Dendritic cell treated with granulocyte-macrophage colony-stimulating factor and Interleukin-4, amounts not matched to agents 40 ng/mL and 50 ng/mL, for 4 days (primary cell): ENCODE data around the gene SMKR1.

ENCODE experiments used
- H3K27ac Mint-ChIP-seq: one replicate; pipeline ENCODE4 v1.8.0; 2022; ENCODE audit warnings: mild to moderate bottlenecking, mixed read lengths
- H3K27me3 Mint-ChIP-seq: one replicate; pipeline ENCODE4 v1.8.0; 2022; ENCODE audit warnings: mild to moderate bottlenecking, mixed read lengths
- H3K36me3 Mint-ChIP-seq: one replicate; pipeline ENCODE4 v1.8.0; 2022; ENCODE audit warnings: low read depth, mixed read lengths
- H3K4me1 Mint-ChIP-seq: one replicate; pipeline ENCODE4 v1.8.0; 2022; ENCODE audit warnings: low read depth, mixed read lengths
- H3K4me3 Mint-ChIP-seq: one replicate; pipeline ENCODE4 v1.8.0; 2022; ENCODE audit warnings: mild to moderate bottlenecking, moderate library complexity, mixed read lengths
- H3K9me3 Mint-ChIP-seq: one replicate; pipeline ENCODE4 v1.8.0; 2022; ENCODE audit warnings: mixed read lengths
- intact Hi-C: fragments of 100-400 bp; cut with micrococcal nuclease; formaldehyde crosslinking; loops from one replicate; pipeline ENCODE4 v1.15.0; 2022

Gene SMKR1

DNA sequence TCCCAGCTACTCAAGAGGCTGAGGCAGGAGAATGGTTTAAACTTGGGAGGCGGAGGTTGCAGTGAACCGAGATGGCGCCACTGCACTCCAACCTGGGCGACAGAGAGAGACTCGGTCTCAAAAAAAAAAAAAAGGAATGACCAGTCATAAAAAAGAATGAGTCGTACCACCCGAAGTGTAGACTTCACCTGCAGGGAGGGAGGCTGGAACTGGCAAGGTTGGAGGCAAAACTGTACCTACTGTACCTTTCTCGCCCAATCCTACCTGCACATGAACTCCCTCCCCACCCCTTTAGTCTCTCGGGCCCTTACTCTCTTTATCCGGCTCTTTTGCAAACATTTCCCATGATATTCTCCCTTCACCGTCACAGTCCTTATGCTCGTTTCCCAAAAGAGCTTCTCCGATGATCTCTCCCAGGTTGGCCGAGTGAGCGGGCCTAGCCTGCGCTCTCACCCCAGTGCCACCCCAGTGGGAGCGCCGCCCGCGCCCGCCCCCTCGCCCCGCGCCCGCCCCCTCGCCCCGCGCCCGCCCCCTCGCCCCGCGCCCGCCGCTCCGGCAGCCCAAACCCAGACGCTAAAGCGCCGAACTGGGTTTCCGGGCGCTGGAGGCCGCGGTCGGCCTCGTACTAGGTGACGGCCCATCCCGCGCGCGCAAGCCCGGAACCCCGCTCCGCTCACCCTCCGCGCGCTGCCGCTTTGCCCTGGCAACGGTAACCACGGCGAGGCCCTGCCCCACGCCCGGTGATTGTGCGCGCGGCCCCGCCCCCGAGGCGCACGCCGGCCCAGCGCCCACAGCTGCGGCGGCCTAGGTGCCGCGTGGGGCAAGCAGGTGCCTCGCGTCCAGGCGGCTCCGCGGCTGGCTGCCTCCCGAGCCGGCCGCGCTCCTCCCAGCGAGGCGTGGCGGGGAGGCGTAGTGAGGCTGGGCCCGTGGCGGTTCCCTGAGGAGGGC, at the start of gene SMKR1:
TSS of gene SMKR1 (plus strand) at position 772 of the 948 bp plus-strand sequence. CDS start 294 bp downstream, outside the sequence.
- intact Hi-C loops, result loop anchor here (10.0 kb wide), 1 partner anchor 113 kb away; the partner anchor contains the start of gene NRF1
- no peaks in the 10 kb centered on the region for H3K9me3 Mint-ChIP-seq
- no peaks in the 10 kb centered on the region for H3K36me3 Mint-ChIP-seq
- H3K27ac Mint-ChIP-seq, result no peak within 1 kb of the TSS
- H3K27me3 Mint-ChIP-seq, result peaks cover 52% of the 10 kb centered on the region
- peaks cover 21% of the 10 kb centered on the region for H3K4me1 Mint-ChIP-seq
- peak within 1 kb of the TSS; percentile 66 for H3K4me3 Mint-ChIP-seq

DNA sequence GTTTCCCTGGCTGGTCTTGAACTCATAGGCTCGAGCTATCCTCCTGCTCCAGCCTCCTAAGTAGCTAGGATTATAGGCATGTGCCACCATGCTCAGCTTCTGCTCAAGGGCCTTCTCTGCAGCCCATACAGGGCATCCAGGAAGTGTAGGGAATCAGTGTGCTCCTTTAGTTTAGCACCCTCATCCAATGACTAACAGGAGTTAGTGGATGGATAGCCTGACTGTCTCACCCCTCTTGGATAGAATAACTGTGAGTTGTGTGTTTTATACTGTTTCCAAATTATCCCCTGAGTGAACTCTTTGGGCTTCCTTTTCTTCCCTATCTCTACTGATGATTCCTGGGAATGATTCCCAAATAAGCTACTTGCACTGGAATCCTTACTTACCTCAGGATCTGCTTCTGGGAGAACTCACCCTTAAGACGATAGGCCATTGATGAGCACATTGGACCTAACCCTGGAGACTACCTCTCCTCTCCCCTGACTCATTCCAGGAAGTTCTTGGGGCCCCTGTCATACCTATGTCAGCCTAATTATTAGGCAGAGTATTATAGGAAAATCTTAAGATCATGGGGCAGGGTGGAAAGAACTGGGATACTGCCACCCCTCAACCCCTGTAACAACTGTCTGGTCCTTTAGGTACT, 49.6 kb upstream of the SMKR1 start:
- Mint-ChIP-seq H3K9me3 (peaks cover 13% of the 10 kb centered on the region), H3K4me1 (no peaks in the 10 kb centered on the region), H3K4me3 (no peak overlapping the region), H3K36me3 (peaks cover 6% of the 10 kb centered on the region), H3K27me3 (no peaks in the 10 kb centered on the region), H3K27ac (no peak overlapping the region)
- intact Hi-C loops, result no loop called here

DNA sequence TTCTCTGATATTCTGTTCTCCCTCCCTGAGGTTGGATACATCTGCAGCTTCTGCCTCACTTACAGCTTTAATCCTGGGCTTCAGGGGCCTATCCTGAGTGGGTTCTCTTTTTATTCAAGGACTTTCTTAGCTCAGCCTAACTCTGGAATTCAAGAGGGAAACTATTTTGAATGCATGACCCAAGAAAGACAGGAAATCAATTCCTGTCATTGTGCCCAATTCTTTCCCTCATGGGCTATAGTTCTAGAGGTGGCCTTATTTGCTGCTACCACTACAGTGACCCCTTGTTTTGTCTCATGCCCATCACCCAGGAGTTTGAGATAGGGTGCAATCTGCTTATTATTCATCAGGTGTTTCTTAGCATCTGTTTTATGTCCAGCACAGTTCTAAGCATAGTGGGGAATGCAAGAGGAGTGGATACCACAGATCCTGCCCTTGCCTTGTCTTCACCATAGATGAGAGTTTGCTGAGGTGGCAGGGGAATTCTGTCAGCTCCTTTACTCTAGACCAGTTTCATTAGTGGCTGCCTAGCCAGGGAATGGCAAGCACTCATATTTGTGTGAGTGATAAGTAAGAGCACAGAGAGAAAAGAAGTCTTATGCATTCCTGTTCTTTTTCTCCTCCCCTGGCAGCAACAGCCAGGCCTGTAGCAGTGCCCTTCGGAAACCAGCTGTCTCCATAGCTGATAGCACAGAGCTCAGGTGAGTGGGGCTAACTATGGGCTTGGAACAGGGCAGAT, 48.7 kb upstream of the SMKR1 start:
- peaks cover 5% of the 10 kb centered on the region for H3K36me3 Mint-ChIP-seq
- no peak overlapping the region for H3K4me3 Mint-ChIP-seq
- intact Hi-C loops, result no loop called here
- H3K9me3 Mint-ChIP-seq, result peaks cover 8% of the 10 kb centered on the region
- H3K27me3 Mint-ChIP-seq, result no peaks in the 10 kb centered on the region
- H3K27ac Mint-ChIP-seq, result no peak overlapping the region
- H3K4me1 Mint-ChIP-seq, result no peaks in the 10 kb centered on the region

DNA sequence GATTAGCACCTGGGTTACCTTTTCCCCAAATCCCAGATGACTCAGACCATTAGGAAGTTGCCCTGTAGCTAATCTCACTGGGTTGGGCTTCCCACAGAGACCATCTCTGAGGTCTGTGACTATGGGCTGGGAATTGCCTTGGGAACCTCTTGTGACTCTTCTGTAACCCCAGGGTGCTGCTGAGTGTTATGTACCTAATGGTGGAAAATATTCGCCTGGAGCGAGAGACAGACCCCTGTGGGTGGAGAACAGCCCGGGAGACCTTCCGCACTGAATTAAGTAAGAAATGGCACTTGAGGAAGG, 48.1 kb upstream of the SMKR1 start:
- Mint-ChIP-seq H3K27ac (no peak overlapping the region), H3K4me1 (no peaks in the 10 kb centered on the region), H3K4me3 (no peak overlapping the region), H3K27me3 (no peaks in the 10 kb centered on the region), H3K36me3 (no peaks in the 10 kb centered on the region), H3K9me3 (peaks cover 3% of the 10 kb centered on the region)
- intact Hi-C loops, result no loop called here

DNA sequence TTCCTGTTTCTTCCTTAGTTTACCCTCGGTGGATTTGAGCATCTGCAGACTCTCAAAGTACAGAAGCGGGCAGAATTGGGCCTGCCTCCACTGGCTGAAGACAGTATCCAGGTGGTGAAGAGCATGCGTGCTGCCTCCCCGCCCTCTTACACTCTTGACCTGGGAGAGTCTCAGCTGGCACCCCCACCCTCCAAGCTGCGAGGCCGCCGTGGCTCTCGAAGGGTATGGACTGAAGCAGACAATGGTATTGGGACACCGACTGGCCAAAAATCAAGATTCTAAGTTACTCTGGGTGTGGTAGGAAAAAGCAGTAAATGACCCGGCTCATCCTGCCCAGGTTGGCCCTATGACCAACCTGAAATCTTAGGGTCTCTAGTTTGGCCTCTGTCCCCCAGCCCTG, 45.9 kb upstream of the SMKR1 start:
- intact Hi-C loops, result no loop called here
- H3K9me3 Mint-ChIP-seq, result no peaks in the 10 kb centered on the region
- H3K36me3 Mint-ChIP-seq, result no peaks in the 10 kb centered on the region
- H3K4me3 Mint-ChIP-seq, result no peak overlapping the region
- no peaks in the 10 kb centered on the region for H3K4me1 Mint-ChIP-seq
- no peak overlapping the region for H3K27ac Mint-ChIP-seq
- H3K27me3 Mint-ChIP-seq, result no peaks in the 10 kb centered on the region

DNA sequence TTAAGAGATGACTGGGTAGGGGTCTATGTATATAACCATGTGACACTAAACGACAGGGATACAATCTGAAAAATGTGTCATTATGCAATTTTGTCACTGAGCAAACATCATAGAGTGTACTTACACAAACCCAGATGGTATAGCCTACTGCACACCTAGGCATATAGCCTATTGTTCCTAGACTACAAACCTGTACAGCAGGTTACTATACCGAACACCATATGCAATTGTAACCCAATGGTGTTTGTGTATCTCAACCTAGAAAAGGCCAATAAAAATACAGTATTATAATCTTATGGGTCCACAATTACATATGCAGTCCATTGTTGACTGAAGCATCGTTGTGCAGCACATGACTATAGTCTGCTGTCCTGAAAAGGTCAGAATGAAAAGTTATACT, 45.2 kb upstream of the SMKR1 start:
- Mint-ChIP-seq H3K27ac (no peak overlapping the region), H3K27me3 (no peaks in the 10 kb centered on the region), H3K9me3 (no peaks in the 10 kb centered on the region), H3K36me3 (no peaks in the 10 kb centered on the region), H3K4me3 (no peak overlapping the region), H3K4me1 (no peaks in the 10 kb centered on the region)
- intact Hi-C loops, result no loop called here

DNA sequence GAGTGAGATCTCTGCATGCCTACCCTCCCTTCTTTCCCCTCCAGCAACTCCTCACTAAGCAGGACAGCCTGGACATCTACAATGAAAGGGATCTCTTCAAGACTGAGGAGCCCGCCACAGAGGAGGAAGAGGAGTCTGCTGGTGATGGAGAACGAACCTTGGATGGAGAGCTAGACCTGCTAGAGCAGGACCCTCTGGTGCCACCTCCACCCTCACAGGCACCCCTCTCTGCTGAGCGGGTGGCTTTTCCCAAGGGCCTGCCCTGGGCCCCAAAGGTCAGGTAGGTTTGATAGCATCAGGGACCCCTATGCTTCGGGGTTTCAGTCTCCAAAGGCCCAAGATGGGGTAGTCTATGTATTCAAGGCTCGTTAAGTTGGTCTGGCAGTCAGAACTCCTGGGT, 44.2 kb upstream of the SMKR1 start:
- H3K27me3 Mint-ChIP-seq, result no peaks in the 10 kb centered on the region
- H3K27ac Mint-ChIP-seq, result no peak overlapping the region
- no peaks in the 10 kb centered on the region for H3K9me3 Mint-ChIP-seq
- no peaks in the 10 kb centered on the region for H3K36me3 Mint-ChIP-seq
- H3K4me1 Mint-ChIP-seq, result no peaks in the 10 kb centered on the region
- intact Hi-C loops, result no loop called here
- no peak overlapping the region for H3K4me3 Mint-ChIP-seq

DNA sequence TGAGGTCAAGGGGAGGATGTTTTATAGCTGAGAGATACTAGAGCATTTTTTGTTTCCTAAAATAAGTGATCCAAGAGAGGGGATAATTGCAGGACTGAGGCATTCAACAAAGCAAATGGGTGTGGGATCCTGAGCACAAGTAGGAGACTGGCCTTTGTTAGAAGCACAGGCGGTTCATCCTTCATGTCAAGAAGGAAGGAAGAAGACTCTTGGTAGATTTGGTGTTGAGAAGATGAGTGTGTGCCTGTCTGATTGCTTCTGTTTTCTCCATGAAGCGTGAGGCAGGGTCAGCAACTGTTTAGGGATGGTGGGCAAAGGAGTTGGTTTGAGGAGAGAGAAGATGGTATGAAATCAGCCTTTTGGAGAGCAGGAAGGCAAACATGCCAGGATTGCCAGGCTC, 40.5 kb upstream of the SMKR1 start:
- intact Hi-C loops, result no loop called here
- no peaks in the 10 kb centered on the region for H3K36me3 Mint-ChIP-seq
- H3K9me3 Mint-ChIP-seq, result no peaks in the 10 kb centered on the region
- peaks cover 4% of the 10 kb centered on the region for H3K27me3 Mint-ChIP-seq
- H3K4me3 Mint-ChIP-seq, result no peak overlapping the region
- no peak overlapping the region for H3K27ac Mint-ChIP-seq
- no peaks in the 10 kb centered on the region for H3K4me1 Mint-ChIP-seq

GRCh38 chr7:129462420-129462819, 39.9 kb upstream of the SMKR1 start:
- no peaks in the 10 kb centered on the region for H3K4me1 Mint-ChIP-seq
- no peak overlapping the region for H3K4me3 Mint-ChIP-seq
- no peak overlapping the region for H3K27ac Mint-ChIP-seq
- intact Hi-C loops, result no loop called here
- peaks cover 4% of the 10 kb centered on the region for H3K27me3 Mint-ChIP-seq
- no peaks in the 10 kb centered on the region for H3K9me3 Mint-ChIP-seq
- H3K36me3 Mint-ChIP-seq, result no peaks in the 10 kb centered on the region

GRCh38 chr7:129464194-129464593, 38.1 kb upstream of the SMKR1 start:
- H3K4me3 Mint-ChIP-seq, result no peak overlapping the region
- H3K9me3 Mint-ChIP-seq, result no peaks in the 10 kb centered on the region
- no peaks in the 10 kb centered on the region for H3K36me3 Mint-ChIP-seq
- no peaks in the 10 kb centered on the region for H3K4me1 Mint-ChIP-seq
- H3K27me3 Mint-ChIP-seq, result peaks cover 4% of the 10 kb centered on the region
- no peak overlapping the region for H3K27ac Mint-ChIP-seq
- intact Hi-C loops, result no loop called here

GRCh38 chr7:129465080-129465479, 37.3 kb upstream of the SMKR1 start:
- Mint-ChIP-seq H3K36me3 (no peaks in the 10 kb centered on the region), H3K27ac (no peak overlapping the region), H3K9me3 (no peaks in the 10 kb centered on the region), H3K4me3 (no peak overlapping the region), H3K27me3 (peaks cover 4% of the 10 kb centered on the region), H3K4me1 (no peaks in the 10 kb centered on the region)
- intact Hi-C loops, result no loop called here

- H3K27me3 Mint-ChIP-seq, result peaks cover 4% of the 10 kb centered on the region
- no peak overlapping the region for H3K27ac Mint-ChIP-seq
- H3K4me1 Mint-ChIP-seq, result no peaks in the 10 kb centered on the region
- no peaks in the 10 kb centered on the region for H3K9me3 Mint-ChIP-seq
- no peak overlapping the region for H3K4me3 Mint-ChIP-seq
- intact Hi-C loops, result no loop called here
- H3K36me3 Mint-ChIP-seq, result no peaks in the 10 kb centered on the region
Observed at GRCh38 chr7:129466796-129467195, 35.5 kb upstream of the SMKR1 start.

DNA sequence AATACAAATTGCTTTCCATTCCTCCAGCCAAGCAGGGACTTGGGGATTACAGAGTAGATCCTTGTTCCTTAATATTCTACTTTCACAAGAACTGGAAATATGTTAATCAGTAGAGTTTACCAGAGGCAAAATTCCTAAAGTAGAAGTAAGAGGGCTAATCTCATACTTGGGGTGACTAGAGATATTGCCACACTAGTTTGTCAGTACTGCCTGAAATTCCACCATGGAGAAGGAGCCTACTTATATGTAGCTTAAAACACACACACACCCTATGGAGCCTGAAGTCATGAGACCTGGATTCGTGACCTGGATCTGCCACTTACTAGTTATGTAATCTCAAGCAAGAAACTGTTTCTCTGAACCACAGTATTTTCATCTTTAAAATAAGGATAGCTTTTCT, 34.2 kb upstream of the SMKR1 start:
- H3K27me3 Mint-ChIP-seq, result peaks cover 4% of the 10 kb centered on the region
- intact Hi-C loops, result no loop called here
- no peaks in the 10 kb centered on the region for H3K4me1 Mint-ChIP-seq
- H3K36me3 Mint-ChIP-seq, result no peaks in the 10 kb centered on the region
- H3K9me3 Mint-ChIP-seq, result no peaks in the 10 kb centered on the region
- H3K4me3 Mint-ChIP-seq, result no peak overlapping the region
- H3K27ac Mint-ChIP-seq, result no peak overlapping the region

- H3K9me3 Mint-ChIP-seq, result no peaks in the 10 kb centered on the region
- intact Hi-C loops, result no loop called here
- no peaks in the 10 kb centered on the region for H3K36me3 Mint-ChIP-seq
Observed at GRCh38 chr7:129468547-129468946, 33.8 kb upstream of the SMKR1 start.

More at GRCh38 chr7:129468547-129468946, 33.8 kb upstream of the SMKR1 start:
- Mint-ChIP-seq H3K27me3 (peaks cover 4% of the 10 kb centered on the region), H3K4me1 (no peaks in the 10 kb centered on the region), H3K27ac (no peak overlapping the region), H3K4me3 (no peak overlapping the region)
